Thyroid gland (tissue), 4 donors: ENCODE data around the gene OR2M3.

Source experiments
- CTCF ChIP-seq, 6 experiments: fragments of 200-600 bp in 3 of 6; fragments of 450-650 bp in 3 of 6; sonication (generic) in 3 of 6; IDR thresholded peaks; one replicate each; pipeline ENCODE4 v1.5.1; 2016 to 2019; ENCODE audit warnings: antibody characterized with exemption in 6 of 6, mild to moderate bottlenecking in 2 of 6, inconsistent platforms in 1 of 6, moderate library complexity in 1 of 6
- POLR2A ChIP-seq, 2 donors: fragments of 450-650 bp; IDR thresholded peaks; one replicate each; pipeline ENCODE4 v1.6.1; 2017; ENCODE audit warnings: antibody characterized with exemption in 2 of 2, mild to moderate bottlenecking in 2 of 2, moderate library complexity in 1 of 2

- TF ChIP-seq POLR2A (IDR thresholded peaks at IDR 0.05) (no peak), CTCF (IDR thresholded peaks at IDR 0.05) (no peak)
Observed at GRCh38 chr1:248164031-248164430, 33.0 kb upstream of the OR2M3 start.
